ENCODE data around the gene MGLL.

Gene MGLL

DNA sequence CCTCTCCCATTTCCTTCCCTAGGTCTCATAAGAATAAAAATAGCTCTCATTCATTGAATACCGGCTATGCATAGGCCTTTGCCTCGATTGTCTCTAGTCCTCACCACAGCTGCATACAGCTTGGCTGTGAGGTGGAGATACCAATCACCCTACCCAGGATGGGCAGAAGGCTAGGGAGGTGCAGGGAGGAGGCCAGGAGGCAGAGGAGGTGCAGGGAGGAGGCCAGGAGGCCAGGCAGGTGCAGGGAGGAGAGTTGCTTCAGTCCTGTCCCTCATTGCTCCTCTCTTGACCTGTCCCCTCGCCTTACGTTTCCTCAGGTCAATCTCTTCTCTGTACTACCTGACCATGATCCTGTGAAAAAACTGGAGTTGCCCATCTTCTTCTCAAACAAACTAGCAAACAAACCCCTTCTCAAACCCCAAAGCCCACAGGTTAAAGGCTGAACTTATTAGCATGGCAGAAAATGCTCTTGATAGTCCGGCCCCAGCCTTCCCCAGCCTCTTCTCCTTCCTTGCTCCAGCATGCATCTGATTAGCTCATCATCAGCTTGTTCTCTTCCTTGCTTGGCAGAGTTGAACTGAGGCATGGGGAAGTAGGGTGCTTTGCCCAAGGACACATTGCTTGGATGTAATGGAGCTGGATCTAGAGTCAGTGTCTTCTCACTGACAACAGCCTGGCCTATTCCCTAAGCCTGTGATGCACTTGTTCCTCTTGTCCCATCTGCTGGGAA lies 177.5 kb downstream of the MGLL start:
- no peak for DNase-seq

DNA sequence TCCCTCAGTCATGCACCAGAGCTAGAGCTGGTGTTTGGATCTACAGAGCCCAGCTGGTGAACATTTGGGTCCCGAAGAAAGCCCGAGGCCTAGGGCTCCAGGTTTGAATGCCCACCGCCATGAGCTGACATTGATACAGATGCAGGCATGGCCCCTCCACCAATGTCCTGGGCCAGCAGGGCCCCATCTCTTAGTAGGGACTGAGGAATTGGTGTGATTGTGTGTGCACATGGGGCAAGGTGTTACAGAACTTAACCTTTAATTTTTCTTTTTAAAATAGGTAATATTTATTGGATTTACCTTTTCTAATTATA lies 182.3 kb downstream of the MGLL start:
- DNase-seq: no peak

DNA sequence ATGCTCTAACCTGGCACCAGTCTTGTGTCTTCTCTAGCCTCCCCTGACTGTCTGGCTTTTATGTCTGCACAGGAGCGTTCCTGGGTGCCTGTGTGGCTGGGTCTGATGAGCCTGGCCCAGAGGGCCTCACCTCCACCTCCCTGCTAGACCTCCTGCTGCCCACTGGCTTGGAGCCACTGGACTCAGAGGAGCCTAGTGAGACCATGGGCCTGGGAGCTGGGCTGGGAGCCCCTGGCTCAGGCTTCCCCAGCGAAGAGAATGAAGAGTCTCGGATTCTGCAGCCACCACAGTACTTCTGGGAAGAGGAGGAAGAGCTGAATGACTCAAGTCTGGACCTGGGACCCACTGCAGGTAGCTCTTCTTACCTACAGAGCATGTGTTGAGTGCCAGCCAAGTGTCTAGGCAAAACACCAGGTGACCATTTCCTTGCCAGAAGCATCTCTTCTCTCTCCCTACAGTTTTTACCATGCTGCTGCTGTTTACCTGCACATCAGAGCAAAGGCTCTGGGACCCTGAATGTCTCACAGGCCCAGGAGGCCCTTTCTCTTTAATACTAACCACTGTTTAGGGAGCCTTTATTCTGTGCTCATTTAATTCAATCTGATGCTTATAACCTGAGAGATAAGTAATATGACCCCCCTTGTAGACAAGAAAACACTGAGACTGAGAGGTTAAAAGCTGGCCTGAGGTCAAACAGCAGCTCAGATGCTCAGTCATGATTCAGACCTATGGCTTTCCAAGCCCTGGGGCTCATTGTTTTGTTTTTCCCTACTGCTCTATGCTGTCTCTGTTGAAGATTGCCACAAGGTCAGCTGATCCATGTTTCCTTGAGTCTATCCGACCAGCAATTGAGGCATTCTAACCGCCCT lies 182.9 kb downstream of the MGLL start:
- peak; percentile 36 for DNase-seq

Data from amniotic stem cell (primary cell).